HepG2 (cell line): ENCODE results near the gene SLC22A31. TPM values are rescaled to one million over a fixed set of nuclear protein-coding genes. Genes with fewer than 3 reads are reported as not detected.

Experiments
- ELF1 ChIP-seq: sonication (generic); formaldehyde crosslinking; IDR thresholded peaks from 2 replicates; pipeline ENCODE4 v1.4.0; 2020; ENCODE audit warnings: missing genetic modification reagents
- GZF1 ChIP-seq: sonication (generic); formaldehyde crosslinking; IDR thresholded peaks from 2 replicates; pipeline ENCODE4 v1.5.1; 2020; ENCODE audit warnings: mild to moderate bottlenecking, missing genetic modification reagents
- HDAC1 ChIP-seq: sonication (generic); formaldehyde crosslinking; IDR thresholded peaks from 2 replicates; pipeline ENCODE4 v1.5.1; 2020; ENCODE audit warnings: mild to moderate bottlenecking, missing genetic modification reagents
- ISX ChIP-seq: sonication (generic); formaldehyde crosslinking; conservative IDR thresholded peaks from 2 replicates; pipeline ENCODE4 v1.5.0; 2020; ENCODE audit warnings: missing genetic modification reagents
- MNT ChIP-seq: fragments of 450-650 bp; IDR thresholded peaks from 2 replicates; pipeline ENCODE4 v1.6.1; 2016
- PRDM10 ChIP-seq: sonication (generic); formaldehyde crosslinking; IDR thresholded peaks from 2 replicates; pipeline ENCODE4 v1.4.0; 2020; ENCODE audit warnings: low read depth, missing genetic modification reagents
- PRDM15 ChIP-seq: sonication (generic); formaldehyde crosslinking; IDR thresholded peaks from 2 replicates; pipeline ENCODE4 v1.4.0; 2020; ENCODE audit warnings: missing genetic modification reagents
- RBFOX2 ChIP-seq: fragments of 200-400 bp; formaldehyde crosslinking; IDR thresholded peaks from 2 replicates; pipeline ENCODE4 v1.6.1; 2017; ENCODE audit warnings: low read depth, mild to moderate bottlenecking, low read length
- TBX2 ChIP-seq: sonication (generic); formaldehyde crosslinking; IDR thresholded peaks from 2 replicates; pipeline ENCODE4 v1.5.0; 2020; ENCODE audit warnings: missing genetic modification reagents, mild to moderate bottlenecking, borderline replicate concordance
- ZMYM4 ChIP-seq: sonication (generic); formaldehyde crosslinking; IDR thresholded peaks from 2 replicates; pipeline ENCODE4 v1.8.1; 2023; ENCODE audit warnings: mild to moderate bottlenecking, missing genetic modification reagents
- ZNF232 ChIP-seq: sonication (generic); formaldehyde crosslinking; IDR thresholded peaks from 2 replicates; pipeline ENCODE4 v1.4.0; 2020; ENCODE audit warnings: missing genetic modification reagents, borderline replicate concordance
- ZNF446 ChIP-seq: sonication (generic); formaldehyde crosslinking; IDR thresholded peaks from 2 replicates; pipeline ENCODE4 v1.5.0; 2020; ENCODE audit warnings: mild to moderate bottlenecking, missing genetic modification reagents
- ZNF746 ChIP-seq: sonication (generic); formaldehyde crosslinking; IDR thresholded peaks from 2 replicates; pipeline ENCODE4 v1.8.0; 2022; ENCODE audit warnings: mild to moderate bottlenecking, missing genetic modification reagents
- ZNF790 ChIP-seq: sonication (generic); formaldehyde crosslinking; IDR thresholded peaks from 2 replicates; pipeline ENCODE4 v1.8.0; 2022; ENCODE audit warnings: missing genetic modification reagents, mild to moderate bottlenecking, borderline replicate concordance
- polyA plus RNA-seq, 8 experiments: library from polyadenylated mRNA; depleted of rRNA in 3 of 8; stranded (reverse) in 7 of 8; unstranded in 1 of 8; fragments of >200 nt; fragmentation: Illumina TruSeq in 4 of 8; extraction: Trizol in 4 of 8; gene quantifications; 2 replicates each; pipeline versions ENCODE4 v1.2.1 to v1.2.3, GENCODE V29; 2011 to 2016; ENCODE audit warnings: low read depth in 4 of 8, missing spikeins in 1 of 8, mixed read lengths in 1 of 8; ENCODE audit not compliant: insufficient read depth in 1 of 8
- total RNA-seq, 5 experiments: library from RNA; depleted of rRNA; stranded (reverse); fragments of >200 nt; fragmentation: Illumina TruSeq; extraction: Trizol; gene quantifications; 2 replicates each; pipeline ENCODE4 v1.2.3, GENCODE V29; 2016; ENCODE audit warnings: low read depth in 1 of 5
- TF ChIP-seq, protein P1 (sequence below): sonication (generic); formaldehyde crosslinking; IDR thresholded peaks from 2 replicates; pipeline ENCODE4 v1.8.0; 2022; ENCODE audit warnings: mild to moderate bottlenecking, missing genetic modification reagents

The SLC22A31 gene
- total and polyA plus RNA-seq, 2 of the 13 experiments (the other 11 are each of a cell fraction or from before 2014, with no cell fraction given) = 67.3 to 83.3 TPM

GRCh38 chr16:89216315-89217137 is 16.2 kb upstream of the SLC22A31 start (continued):
- TF ChIP-seq HDAC1 (CRISPR knock-in tag) (peak; percentile 75), ZNF232 (no peak), MNT (peak; percentile 94), PRDM15 (CRISPR knock-in tag) (no peak), ZNF746 (no peak), TBX2 (no peak; the same call in 1 of the 2 replicates), RBFOX2 (no peak), ZNF790 (CRISPR knock-in tag) (no peak), ZMYM4 (CRISPR knock-in tag) (peak; percentile 41; the same call in 1 of the 2 replicates), PRDM10 (CRISPR knock-in tag) (no peak), ZNF446 (CRISPR knock-in tag) (no peak), ELF1 (CRISPR knock-in tag) (no peak; the same call in 1 of the 2 replicates), ISX (no peak), GZF1 (no peak)
- TF ChIP-seq, protein P1, sequence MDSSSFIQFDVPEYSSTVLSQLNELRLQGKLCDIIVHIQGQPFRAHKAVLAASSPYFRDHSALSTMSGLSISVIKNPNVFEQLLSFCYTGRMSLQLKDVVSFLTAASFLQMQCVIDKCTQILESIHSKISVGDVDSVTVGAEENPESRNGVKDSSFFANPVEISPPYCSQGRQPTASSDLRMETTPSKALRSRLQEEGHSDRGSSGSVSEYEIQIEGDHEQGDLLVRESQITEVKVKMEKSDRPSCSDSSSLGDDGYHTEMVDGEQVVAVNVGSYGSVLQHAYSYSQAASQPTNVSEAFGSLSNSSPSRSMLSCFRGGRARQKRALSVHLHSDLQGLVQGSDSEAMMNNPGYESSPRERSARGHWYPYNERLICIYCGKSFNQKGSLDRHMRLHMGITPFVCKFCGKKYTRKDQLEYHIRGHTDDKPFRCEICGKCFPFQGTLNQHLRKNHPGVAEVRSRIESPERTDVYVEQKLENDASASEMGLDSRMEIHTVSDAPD (CRISPR knock-in tag) = no peak
